Brain microvascular endothelial cell (primary cell): ENCODE data around the gene CRTC3.

Source experiments
- DNase-seq: peaks from one replicate; pipeline ENCODE4 v3.0.0-alpha.2; 2020
- H3K27ac ChIP-seq: fragments of 250-450 bp; sonication (Bioruptor Pico); 2 replicates; pipeline ENCODE4 v1.5.1; 2020; ENCODE audit warnings: mild to moderate bottlenecking, moderate library complexity
- H3K27me3 ChIP-seq: fragments of 250-450 bp; sonication (Bioruptor Pico); replicated peaks from 2 replicates; pipeline ENCODE4 v1.5.1; 2020; ENCODE audit warnings: mild to moderate bottlenecking
- H3K36me3 ChIP-seq: fragments of 250-450 bp; sonication (Bioruptor Pico); replicated peaks from 2 replicates; pipeline ENCODE4 v1.5.1; 2020; ENCODE audit warnings: mild to moderate bottlenecking
- H3K4me3 ChIP-seq: 2 replicates; pipeline ENCODE4 v1.5.1; 2011; ENCODE audit warnings: low read depth, mild to moderate bottlenecking, control low read depth, low read length, moderate library complexity
- in situ Hi-C: cut with HindIII; loops from 2 replicates; pipeline ENCODE4 v1.10.0; 2017; ENCODE audit warnings: low sequenced_read_pairs, low pct_ligation_motif_present
- TF ChIP-seq, protein P1 (sequence below): IDR thresholded peaks from 2 replicates; pipeline ENCODE4 v1.5.1; 2011; ENCODE audit warnings: low read depth, mild to moderate bottlenecking, moderate library complexity, low read length, control low read depth, inconsistent platforms; ENCODE audit errors: missing control alignments

The CRTC3 gene

DNA sequence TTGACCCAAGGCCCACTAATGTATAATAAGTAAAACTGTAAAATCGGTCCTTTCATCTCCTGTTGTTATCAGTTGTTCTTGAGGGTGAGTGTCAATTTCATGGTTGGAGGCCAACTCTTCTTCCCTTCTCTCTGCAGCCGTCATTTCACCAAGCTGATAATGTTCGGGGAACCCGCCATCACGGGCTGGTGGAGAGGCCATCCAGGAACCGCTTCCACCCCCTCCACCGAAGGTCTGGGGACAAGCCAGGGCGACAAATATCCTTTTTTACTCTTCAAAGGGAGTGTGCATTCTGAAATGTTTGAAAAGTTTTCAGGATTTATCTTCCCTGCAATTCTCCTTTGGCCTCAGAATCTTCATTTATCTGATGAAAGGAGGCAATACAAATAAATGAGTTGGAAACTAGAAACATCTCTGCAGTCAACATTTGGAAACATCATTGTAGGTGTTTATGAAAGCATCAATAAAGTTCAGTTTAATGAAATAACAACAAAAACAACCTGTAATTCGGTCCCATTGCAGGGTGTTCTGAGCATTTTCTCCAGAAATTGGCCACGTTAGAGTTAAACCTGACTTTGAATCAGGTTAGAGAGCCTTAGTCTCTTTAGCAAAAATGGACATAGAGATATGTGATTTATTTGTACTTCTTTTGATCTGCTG, 63.9 kb downstream of the CRTC3 start:
- H3K27ac ChIP-seq, result no peak overlapping the region
- H3K4me3 ChIP-seq, result no peak overlapping the region
- DNase-seq, result no peak

DNA sequence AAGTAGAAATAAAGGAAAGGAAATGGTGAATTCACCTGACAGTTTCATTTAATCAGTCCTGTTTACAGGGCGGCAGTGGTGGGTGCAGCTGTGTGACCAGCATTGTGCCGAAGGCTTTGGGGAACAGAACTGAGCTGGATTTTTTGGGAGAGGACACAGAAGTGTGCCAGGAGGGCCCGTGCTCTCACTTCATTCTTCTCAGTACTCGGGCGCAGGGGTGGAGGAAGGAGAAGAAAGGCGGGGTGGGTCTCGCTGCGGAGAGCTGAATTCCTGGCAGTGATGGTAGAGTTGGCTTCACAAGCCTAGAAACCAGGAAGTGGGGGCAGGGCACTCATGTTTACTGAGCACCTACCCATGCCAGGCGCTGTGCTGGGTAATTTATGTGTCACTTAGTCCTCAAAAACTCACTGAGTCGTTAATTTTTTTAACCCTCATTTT, 64.6 kb downstream of the CRTC3 start:
- H3K27me3 ChIP-seq, result no peaks in the 10 kb centered on the region
- no peak for DNase-seq
- in situ Hi-C loops, result no loop called here
- TF ChIP-seq, protein P1, sequence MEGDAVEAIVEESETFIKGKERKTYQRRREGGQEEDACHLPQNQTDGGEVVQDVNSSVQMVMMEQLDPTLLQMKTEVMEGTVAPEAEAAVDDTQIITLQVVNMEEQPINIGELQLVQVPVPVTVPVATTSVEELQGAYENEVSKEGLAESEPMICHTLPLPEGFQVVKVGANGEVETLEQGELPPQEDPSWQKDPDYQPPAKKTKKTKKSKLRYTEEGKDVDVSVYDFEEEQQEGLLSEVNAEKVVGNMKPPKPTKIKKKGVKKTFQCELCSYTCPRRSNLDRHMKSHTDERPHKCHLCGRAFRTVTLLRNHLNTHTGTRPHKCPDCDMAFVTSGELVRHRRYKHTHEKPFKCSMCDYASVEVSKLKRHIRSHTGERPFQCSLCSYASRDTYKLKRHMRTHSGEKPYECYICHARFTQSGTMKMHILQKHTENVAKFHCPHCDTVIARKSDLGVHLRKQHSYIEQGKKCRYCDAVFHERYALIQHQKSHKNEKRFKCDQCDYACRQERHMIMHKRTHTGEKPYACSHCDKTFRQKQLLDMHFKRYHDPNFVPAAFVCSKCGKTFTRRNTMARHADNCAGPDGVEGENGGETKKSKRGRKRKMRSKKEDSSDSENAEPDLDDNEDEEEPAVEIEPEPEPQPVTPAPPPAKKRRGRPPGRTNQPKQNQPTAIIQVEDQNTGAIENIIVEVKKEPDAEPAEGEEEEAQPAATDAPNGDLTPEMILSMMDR, result no peak
- no peak overlapping the region for H3K27ac ChIP-seq
- no peak overlapping the region for H3K4me3 ChIP-seq
- H3K36me3 ChIP-seq, result no peaks in the 10 kb centered on the region

More for the DNA sequence above, 63.9 kb downstream of the CRTC3 start:
- in situ Hi-C loops, result no loop called here
- no peaks in the 10 kb centered on the region for H3K36me3 ChIP-seq
- TF ChIP-seq, protein P1, result no peak
- no peaks in the 10 kb centered on the region for H3K27me3 ChIP-seq

DNA sequence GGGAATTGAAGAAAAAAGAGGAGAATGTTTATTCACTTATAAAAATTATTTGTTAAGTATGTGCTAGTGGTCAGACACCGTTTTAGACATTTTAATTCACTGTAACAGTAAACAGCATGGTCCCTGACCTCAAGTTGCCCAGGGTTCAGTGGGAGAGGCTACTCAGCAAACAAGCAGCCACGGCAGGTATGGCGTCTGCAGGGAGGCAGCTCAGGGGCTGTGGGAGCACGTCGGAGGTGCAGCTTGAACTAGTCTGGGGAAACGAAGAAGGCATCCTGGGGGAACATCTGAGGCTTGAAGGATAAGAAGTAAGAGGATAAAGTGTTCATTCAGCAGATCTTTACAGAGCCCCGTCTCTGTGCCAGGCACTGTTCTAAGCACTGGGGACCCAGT, 66.0 kb downstream of the CRTC3 start:
- in situ Hi-C loops, result no loop called here
- Histone ChIP-seq H3K4me3 (no peak overlapping the region), H3K36me3 (peaks cover 4% of the 10 kb centered on the region), H3K27me3 (no peaks in the 10 kb centered on the region), H3K27ac (no peak overlapping the region)
- no peak for DNase-seq
- TF ChIP-seq, protein P1, result no peak

DNA sequence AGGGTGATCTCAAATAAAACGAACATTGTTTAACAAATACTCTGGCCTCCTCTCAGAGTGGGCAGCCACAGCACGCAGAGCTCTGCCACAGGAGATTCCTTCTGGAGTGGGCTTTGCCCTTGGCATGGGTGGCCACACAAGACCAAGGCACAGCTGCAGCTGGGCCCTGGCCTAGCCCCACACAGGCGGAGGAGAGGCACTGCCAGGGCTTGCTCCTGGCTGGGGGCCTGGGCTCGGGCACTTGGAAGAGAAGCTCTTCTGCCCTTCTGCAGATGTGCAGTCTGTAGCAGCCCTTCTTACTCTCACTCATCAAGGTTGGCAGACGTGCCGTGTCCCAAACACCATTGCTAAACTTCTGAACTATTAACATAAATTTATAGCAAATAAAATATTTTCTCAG, 67.2 kb downstream of the CRTC3 start:
- Histone ChIP-seq H3K27ac (no peak overlapping the region), H3K4me3 (no peak overlapping the region), H3K36me3 (peaks cover 8% of the 10 kb centered on the region), H3K27me3 (no peaks in the 10 kb centered on the region)
- in situ Hi-C loops, result no loop called here
- no peak for DNase-seq
- TF ChIP-seq, protein P1, result no peak

DNA sequence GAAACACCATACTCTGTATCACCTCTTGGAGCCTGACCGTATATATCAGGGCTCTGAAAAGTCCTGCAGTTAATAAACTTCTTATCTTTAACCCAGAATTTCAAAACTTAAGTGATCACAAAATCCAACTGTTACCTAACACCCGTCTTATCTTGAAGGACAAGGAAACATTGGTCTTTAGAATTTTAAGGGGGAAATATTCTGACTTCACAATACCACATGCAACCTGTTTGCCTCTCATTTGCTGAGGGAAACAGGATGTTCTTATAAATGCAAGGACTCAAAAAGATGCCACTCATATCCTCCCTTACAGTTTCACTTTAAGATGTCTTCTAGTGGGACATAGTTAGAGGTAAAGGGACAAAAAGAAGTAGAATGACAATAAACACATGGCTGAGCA, 67.9 kb downstream of the CRTC3 start:
- Histone ChIP-seq H3K36me3 (peaks cover 13% of the 10 kb centered on the region), H3K27me3 (no peaks in the 10 kb centered on the region), H3K27ac (no peak overlapping the region), H3K4me3 (no peak overlapping the region)
- TF ChIP-seq, protein P1, result no peak
- DNase-seq, result no peak
- in situ Hi-C loops, result no loop called here

DNA sequence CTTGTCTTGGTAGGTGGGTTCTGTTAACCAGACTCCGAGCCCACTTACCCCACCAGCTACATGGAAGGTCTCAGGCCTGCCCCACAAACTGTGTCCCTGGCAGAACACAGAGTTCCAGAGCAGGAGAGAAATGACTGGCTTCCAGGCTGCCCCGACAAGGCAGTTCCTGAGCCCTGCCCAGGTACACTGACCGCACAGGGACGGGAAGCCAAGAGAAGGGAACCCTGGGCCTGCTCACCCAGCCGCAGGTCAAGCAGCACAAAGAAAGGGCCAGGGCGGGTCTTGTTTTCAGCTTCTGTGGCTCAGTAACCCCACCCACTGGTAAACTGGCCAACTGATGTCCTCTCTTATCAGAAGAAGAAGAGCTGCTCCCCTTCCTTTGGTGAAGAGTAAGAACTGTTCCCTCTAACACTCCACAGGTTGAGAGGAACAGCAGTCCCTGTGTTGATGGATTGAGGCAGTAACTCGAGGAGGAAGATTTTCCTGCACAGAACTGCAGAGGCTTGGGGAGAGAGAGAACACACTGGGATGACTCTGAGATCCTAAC, 68.4 kb downstream of the CRTC3 start:
- in situ Hi-C loops, result no loop called here
- no peak for DNase-seq
- Histone ChIP-seq H3K27ac (no peak overlapping the region), H3K4me3 (no peak overlapping the region), H3K27me3 (no peaks in the 10 kb centered on the region), H3K36me3 (peaks cover 15% of the 10 kb centered on the region)
- TF ChIP-seq, protein P1, result no peak
